GM23338 (cell line): ENCODE data around the gene GPATCH2. TPM values are rescaled to one million over a fixed set of nuclear protein-coding genes. Genes with fewer than 3 reads are reported as not detected.

ENCODE experiments used
- ETS1 ChIP-seq: IDR thresholded peaks from 2 replicates; pipeline ENCODE4 v1.6.1; 2016; ENCODE audit warnings: antibody characterized with exemption
- EZH2 ChIP-seq: fragments of 200-600 bp; sonication (generic); IDR thresholded peaks from one replicate; pipeline ENCODE4 v1.8.0; 2017; ENCODE audit warnings: antibody characterized with exemption, mild to moderate bottlenecking, low read depth; ENCODE audit not compliant: unreplicated experiment
- REST ChIP-seq: IDR thresholded peaks from one replicate; pipeline ENCODE4 v1.6.1; 2018; ENCODE audit warnings: antibody characterized with exemption; ENCODE audit not compliant: unreplicated experiment
- ZNF331 ChIP-seq: fragments of 250-450 bp; sonication (Bioruptor Pico); IDR thresholded peaks from 2 replicates; pipeline ENCODE4 v1.5.0; 2020; ENCODE audit warnings: low read depth, mild to moderate bottlenecking, moderate library complexity
- ZNF462 ChIP-seq: fragments of 250-450 bp; sonication (Bioruptor Pico); IDR thresholded peaks from 2 replicates; pipeline ENCODE4 v1.5.0; 2020; ENCODE audit warnings: mild to moderate bottlenecking, moderate library complexity
- polyA plus RNA-seq: library from polyadenylated mRNA; unstranded; fragments of >200 nt; fragmentation: Nextera tagmentation; extraction: Ambion mirVana; gene quantifications from 2 replicates; pipeline ENCODE4 v1.2.1, GENCODE V29; 2016
- total RNA-seq: library from RNA; depleted of rRNA; stranded (reverse); fragments of >200 nt; shearing (Covaris generic); gene quantifications from 2 replicates; pipeline ENCODE4 v1.2.3, GENCODE V29; 2014

GPATCH2 gene
- total and polyA plus RNA-seq, 2 experiments from 2014 or later = 12.3 to 26.7 TPM

GRCh38 chr1:217627431-217627830 is 3.5 kb downstream of the GPATCH2 start (continued):
- TF ChIP-seq ZNF462 (no peak), EZH2 (no peak), ETS1 (no peak), ZNF331 (no peak), REST (no peak)
